ENCODE data around the gene PDIA5.

DNA sequence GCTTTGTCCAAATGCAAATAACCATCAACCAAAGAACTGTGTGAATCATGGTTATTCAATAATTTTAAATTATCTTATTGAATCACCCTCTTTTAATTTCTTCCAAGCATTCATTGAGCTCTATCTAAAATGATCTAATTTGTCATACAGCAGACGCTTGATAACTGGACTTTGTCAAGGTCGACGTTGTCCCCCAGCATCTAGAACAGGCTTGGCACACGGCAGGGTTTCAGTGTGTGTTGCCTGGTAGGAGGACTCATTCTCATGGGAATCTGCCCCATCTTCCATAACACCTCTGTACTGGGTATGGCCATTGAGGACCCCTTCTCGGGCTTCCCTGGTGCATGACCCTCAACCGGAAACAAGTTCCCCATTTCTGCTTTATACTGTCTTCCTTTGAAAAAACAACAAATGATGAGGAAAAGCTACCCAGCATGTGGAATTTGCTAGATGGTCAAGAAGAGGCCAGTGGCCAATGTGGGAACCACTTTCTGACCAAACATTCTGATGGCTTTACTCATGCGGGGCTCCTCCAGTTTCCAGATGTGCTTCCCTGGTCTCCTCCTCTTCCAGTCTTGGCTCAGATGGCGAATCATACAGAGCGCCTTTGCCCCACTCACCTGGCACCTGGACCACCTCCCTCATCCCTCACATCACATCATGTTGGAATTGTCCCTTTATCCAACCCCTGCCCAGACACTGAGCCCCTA lies 93.3 kb downstream of the PDIA5 start:
- TF ChIP-seq, protein P1, sequence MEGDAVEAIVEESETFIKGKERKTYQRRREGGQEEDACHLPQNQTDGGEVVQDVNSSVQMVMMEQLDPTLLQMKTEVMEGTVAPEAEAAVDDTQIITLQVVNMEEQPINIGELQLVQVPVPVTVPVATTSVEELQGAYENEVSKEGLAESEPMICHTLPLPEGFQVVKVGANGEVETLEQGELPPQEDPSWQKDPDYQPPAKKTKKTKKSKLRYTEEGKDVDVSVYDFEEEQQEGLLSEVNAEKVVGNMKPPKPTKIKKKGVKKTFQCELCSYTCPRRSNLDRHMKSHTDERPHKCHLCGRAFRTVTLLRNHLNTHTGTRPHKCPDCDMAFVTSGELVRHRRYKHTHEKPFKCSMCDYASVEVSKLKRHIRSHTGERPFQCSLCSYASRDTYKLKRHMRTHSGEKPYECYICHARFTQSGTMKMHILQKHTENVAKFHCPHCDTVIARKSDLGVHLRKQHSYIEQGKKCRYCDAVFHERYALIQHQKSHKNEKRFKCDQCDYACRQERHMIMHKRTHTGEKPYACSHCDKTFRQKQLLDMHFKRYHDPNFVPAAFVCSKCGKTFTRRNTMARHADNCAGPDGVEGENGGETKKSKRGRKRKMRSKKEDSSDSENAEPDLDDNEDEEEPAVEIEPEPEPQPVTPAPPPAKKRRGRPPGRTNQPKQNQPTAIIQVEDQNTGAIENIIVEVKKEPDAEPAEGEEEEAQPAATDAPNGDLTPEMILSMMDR (IDR thresholded peaks at IDR 0.05) = no peak
- TF ChIP-seq FOXP1 (CRISPR knock-in tag; IDR thresholded peaks at IDR 0.05; ENCODE audit: borderline replicate concordance) (no peak), ZNF138 (CRISPR knock-in tag; conservative IDR thresholded peaks at IDR 0.05) (no peak), IRF2 (CRISPR knock-in tag; IDR thresholded peaks at IDR 0.05; ENCODE audit: borderline replicate concordance, low read depth) (no peak), MXD4 (CRISPR knock-in tag; IDR thresholded peaks at IDR 0.05; ENCODE audit: borderline replicate concordance) (no peak)
- TF ChIP-seq, protein P2, sequence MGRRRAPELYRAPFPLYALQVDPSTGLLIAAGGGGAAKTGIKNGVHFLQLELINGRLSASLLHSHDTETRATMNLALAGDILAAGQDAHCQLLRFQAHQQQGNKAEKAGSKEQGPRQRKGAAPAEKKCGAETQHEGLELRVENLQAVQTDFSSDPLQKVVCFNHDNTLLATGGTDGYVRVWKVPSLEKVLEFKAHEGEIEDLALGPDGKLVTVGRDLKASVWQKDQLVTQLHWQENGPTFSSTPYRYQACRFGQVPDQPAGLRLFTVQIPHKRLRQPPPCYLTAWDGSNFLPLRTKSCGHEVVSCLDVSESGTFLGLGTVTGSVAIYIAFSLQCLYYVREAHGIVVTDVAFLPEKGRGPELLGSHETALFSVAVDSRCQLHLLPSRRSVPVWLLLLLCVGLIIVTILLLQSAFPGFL (CRISPR knock-in tag; IDR thresholded peaks at IDR 0.05; ENCODE audit: borderline replicate concordance) = no peak
- TF ChIP-seq, protein P3, sequence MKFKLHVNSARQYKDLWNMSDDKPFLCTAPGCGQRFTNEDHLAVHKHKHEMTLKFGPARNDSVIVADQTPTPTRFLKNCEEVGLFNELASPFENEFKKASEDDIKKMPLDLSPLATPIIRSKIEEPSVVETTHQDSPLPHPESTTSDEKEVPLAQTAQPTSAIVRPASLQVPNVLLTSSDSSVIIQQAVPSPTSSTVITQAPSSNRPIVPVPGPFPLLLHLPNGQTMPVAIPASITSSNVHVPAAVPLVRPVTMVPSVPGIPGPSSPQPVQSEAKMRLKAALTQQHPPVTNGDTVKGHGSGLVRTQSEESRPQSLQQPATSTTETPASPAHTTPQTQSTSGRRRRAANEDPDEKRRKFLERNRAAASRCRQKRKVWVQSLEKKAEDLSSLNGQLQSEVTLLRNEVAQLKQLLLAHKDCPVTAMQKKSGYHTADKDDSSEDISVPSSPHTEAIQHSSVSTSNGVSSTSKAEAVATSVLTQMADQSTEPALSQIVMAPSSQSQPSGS (CRISPR knock-in tag; IDR thresholded peaks at IDR 0.05; ENCODE audit: borderline replicate concordance, low read depth) = no peak
- TF ChIP-seq, protein P4, sequence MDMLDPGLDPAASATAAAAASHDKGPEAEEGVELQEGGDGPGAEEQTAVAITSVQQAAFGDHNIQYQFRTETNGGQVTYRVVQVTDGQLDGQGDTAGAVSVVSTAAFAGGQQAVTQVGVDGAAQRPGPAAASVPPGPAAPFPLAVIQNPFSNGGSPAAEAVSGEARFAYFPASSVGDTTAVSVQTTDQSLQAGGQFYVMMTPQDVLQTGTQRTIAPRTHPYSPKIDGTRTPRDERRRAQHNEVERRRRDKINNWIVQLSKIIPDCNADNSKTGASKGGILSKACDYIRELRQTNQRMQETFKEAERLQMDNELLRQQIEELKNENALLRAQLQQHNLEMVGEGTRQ (CRISPR knock-in tag; IDR thresholded peaks at IDR 0.05) = no peak

All from WTC11 (cell line).